ENCODE measurements around the gene WBP11. TPM values are rescaled to one million over a fixed set of nuclear protein-coding genes. Genes with fewer than 3 reads are reported as not detected.
"Not testable (repeated sequence)": the region's sequence is repeated elsewhere in the genome, so short reads cannot be mapped to it uniquely, and the experiment has no call there.

WBP11 gene
- total RNA-seq, 2 donors from 2014 or later = 38.0 to 44.1 TPM

DNA sequence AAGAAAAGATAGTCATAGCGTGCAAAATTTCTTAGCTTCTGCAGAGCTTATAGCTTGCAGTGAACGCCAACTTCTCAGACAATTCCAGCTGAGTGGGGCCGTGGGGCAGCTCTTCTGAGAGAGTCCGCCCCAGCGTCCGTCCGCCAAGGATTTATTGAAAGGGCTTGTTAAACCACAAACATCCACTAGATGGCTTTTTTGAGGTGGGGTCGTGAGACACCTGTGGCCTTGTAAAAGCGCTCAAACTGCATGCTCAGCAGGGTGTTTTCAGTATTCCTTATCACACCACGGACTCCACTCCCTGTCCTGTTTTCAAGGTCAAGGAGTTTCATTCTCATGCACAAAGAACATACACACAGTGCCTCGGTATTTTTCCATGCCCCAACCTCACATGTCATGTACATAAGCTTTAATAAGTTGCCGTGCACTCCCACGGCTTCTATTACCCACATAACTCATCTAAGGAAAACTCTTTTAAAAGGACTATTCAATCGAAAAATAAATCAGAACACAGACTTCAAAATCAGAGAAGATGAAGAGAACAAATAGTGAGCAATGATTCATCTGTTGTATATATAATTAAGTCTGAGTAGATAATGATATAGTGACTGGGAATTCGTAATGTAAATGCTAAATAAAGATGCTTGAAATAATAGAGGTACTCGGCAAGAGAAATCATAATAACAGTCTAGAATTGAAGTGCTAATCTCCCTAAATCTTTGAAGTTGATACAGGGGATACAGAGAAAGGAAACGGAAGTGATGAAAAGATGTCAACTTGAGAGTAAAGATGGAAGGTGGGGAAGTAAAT is 46.7 kb downstream of the WBP11 start:
- DNase-seq (peak in 1 of 2 donors; percentile 23), ATAC-seq (peak; percentile 62)
- intact Hi-C loops (cut with DNase I, micrococcal nuclease) = no loop called here

- peak; percentile 94 for ATAC-seq
- DNase-seq = no peak
- intact Hi-C loops (cut with DNase I, micrococcal nuclease) = no loop called here
Measured at GRCh38 chr12:14751986-14752385, 51.3 kb downstream of the WBP11 start.

- ATAC-seq = no peak
- intact Hi-C loops (cut with DNase I, micrococcal nuclease) = no loop called here
- DNase-seq = no peak
Measured at GRCh38 chr12:14743061-14743460, 60.2 kb downstream of the WBP11 start.

- ATAC-seq = no peak
Measured at GRCh38 chr12:14741942-14742341, 61.3 kb downstream of the WBP11 start.

DNA sequence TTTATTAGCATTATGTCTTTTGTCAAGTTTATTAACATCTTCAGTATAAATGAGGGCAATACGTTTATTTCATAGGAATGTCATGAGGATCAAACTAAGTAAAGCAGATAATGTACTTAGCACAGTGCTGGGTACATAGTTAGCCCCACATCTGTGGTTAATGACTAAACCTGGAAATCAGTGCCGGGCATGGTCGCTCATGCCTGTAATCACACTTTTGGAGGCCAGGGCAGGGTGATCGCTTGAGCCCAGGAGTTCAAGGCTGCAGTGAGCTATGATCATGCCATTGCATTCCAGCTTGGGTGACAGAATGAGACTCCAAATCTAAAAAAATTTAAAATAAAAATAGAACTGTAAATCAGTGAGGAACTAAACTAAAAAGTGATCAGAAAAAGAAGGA is 62.1 kb downstream of the WBP11 start:
- intact Hi-C loops (cut with DNase I, micrococcal nuclease) = no loop called here
- ATAC-seq (no peak), DNase-seq (no peak)

More at GRCh38 chr12:14741942-14742341, 61.3 kb downstream of the WBP11 start:
- intact Hi-C loops (cut with DNase I, micrococcal nuclease) = no loop called here
- no peak for DNase-seq

DNA sequence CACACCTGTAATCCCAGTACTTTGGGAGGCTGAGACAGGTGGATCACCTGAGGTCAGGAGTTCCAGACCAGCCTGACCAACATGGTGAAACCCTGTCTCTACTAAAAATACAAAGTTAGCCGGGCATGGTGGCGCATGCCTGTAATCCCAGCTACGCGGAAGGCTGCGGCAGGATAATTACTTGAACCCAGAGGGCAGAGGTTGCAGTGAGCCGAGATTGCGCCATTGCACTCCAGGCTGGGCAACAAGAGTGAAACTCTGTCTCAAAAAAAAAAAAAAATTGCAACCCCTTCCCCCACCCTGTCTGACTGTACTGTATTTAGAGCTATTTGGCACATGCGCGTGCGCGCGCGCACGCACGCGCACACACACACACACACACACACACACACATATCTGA is 66.8 kb downstream of the WBP11 start:
- ATAC-seq; DNase-seq; intact Hi-C loops (cut with DNase I, micrococcal nuclease): not testable (repeated sequence)

Other genes with a start within 250 kb of the WBP11 start
- 10 to 100 TPM; 58.0 to 65.5 TPM for gene PLBD1, start 235.6 kb downstream of the WBP11 start, total RNA-seq
- gene GUCY2C, start 106.9 kb downstream of the WBP11 start, total RNA-seq = 10 to 100 TPM; 75.0 to 82.8 TPM
- under 1 TPM; 0.31 to 0.89 TPM for gene C12orf60, start 192 bp upstream of the WBP11 start, total RNA-seq
- not detected for gene SMCO3, start 10.7 kb upstream of the WBP11 start, total RNA-seq
- gene ART4, start 40.0 kb upstream of the WBP11 start, total RNA-seq = under 1 TPM; 0.20 to 0.21 TPM
- gene MGP, start 82.4 kb upstream of the WBP11 start, total RNA-seq = 100 to 1,000 TPM in 1 of 2 donors, 10 to 100 TPM in 1; 77.0 to 248 TPM
- gene ERP27, start 135.1 kb upstream of the WBP11 start, total RNA-seq = 1 to 10 TPM; 1.0 to 3.3 TPM
- 10 to 100 TPM; 23.5 to 38.5 TPM for gene ARHGDIB, start 158.1 kb upstream of the WBP11 start, total RNA-seq
- gene PDE6H, start 169.6 kb upstream of the WBP11 start, total RNA-seq = not detected

Measured in left colon (tissue), 2 donors.